ENCODE measurements around the gene NUAK1. TPM values are rescaled to one million over a fixed set of nuclear protein-coding genes. Genes with fewer than 3 reads are reported as not detected.

The NUAK1 gene
- total RNA-seq, 6 donors from 2014 or later: 7.1 to 28.7 (median 10.9) TPM

- H3K27ac ChIP-seq: peak overlapping the region; percentile 26 to 73 (median 47)
- H3K4me1 ChIP-seq: peaks cover 0 to 10% (median 7%) of the 10 kb centered on the region in 4 donors
- no peak for ATAC-seq (ENCODE audit: low FRiP score in 2 of 2)
These were observed 16.8 kb downstream of the NUAK1 start for GRCh38 chr12:106122004-106122403.

GRCh38 chr12:106120519-106121105 is 18.1 kb downstream of the NUAK1 start:
- Histone ChIP-seq H3K4me1 (peaks cover 0 to 7% (median 6%) of the 10 kb centered on the region in 4 donors), H3K9me3 (no peaks in the 10 kb centered on the region), H3K4me3 (no peak overlapping the region), H3K27me3 (no peaks in the 10 kb centered on the region), H3K27ac (peak overlapping the region; percentile 41 to 73 (median 56)), H3K36me3 (no peaks in the 10 kb centered on the region)
- DNase-seq (no peak), ATAC-seq (ENCODE audit: low FRiP score in 2 of 2) (no peak)
- 85 to 87% methylated on average over 6 to 8 of the region's 8 CpGs for WGBS, 2 donors
- no peak for TF ChIP-seq CTCF (IDR thresholded peaks at IDR 0.05)
- TF ChIP-seq POLR2A (IDR thresholded peaks at IDR 0.05): no peak
- peak in 1 of 2 donors; percentile 61 for TF ChIP-seq POLR2AphosphoS5 (IDR thresholded peaks at IDR 0.05)
- TF ChIP-seq EP300 (IDR thresholded peaks at IDR 0.05): peak in 2 of 4 donors; percentile 61 to 86

More at GRCh38 chr12:106122004-106122403, 16.8 kb downstream of the NUAK1 start:
- Histone ChIP-seq H3K4me3 (no peak overlapping the region), H3K27me3 (no peaks in the 10 kb centered on the region), H3K36me3 (no peaks in the 10 kb centered on the region), H3K9me3 (no peaks in the 10 kb centered on the region)
- DNase-seq: no peak
- WGBS, 2 donors: 83 to 90% methylated on average over 2 to 3 of the region's 3 CpGs
- TF ChIP-seq POLR2AphosphoS5 (IDR thresholded peaks at IDR 0.05): no peak
- no peak for TF ChIP-seq CTCF (IDR thresholded peaks at IDR 0.05)
- no peak for TF ChIP-seq EP300 (IDR thresholded peaks at IDR 0.05)
- no peak for TF ChIP-seq POLR2A (IDR thresholded peaks at IDR 0.05)

GRCh38 chr12:106119301-106119700 is 19.5 kb downstream of the NUAK1 start:
- no peak for DNase-seq
- TF ChIP-seq POLR2A (IDR thresholded peaks at IDR 0.05) (no peak), CTCF (IDR thresholded peaks at IDR 0.05) (no peak), POLR2AphosphoS5 (IDR thresholded peaks at IDR 0.05) (no peak), EP300 (IDR thresholded peaks at IDR 0.05) (no peak)
- H3K4me1 ChIP-seq: peaks cover 2 to 16% (median 7%) of the 10 kb centered on the region in 4 donors
- H3K27me3 ChIP-seq: no peaks in the 10 kb centered on the region
- WGBS, 2 donors: 70 to 80% methylated on average over 9 of the region's 9 CpGs
- no peak overlapping the region for H3K4me3 ChIP-seq
- H3K36me3 ChIP-seq: no peaks in the 10 kb centered on the region
- no peaks in the 10 kb centered on the region for H3K9me3 ChIP-seq
- ATAC-seq (ENCODE audit: low FRiP score in 2 of 2): no peak
- peak overlapping the region in 2 of 4 donors; percentile 44 to 57 for H3K27ac ChIP-seq

- no peaks in the 10 kb centered on the region for H3K27me3 ChIP-seq
- ATAC-seq (ENCODE audit: low FRiP score in 2 of 2) (no peak), DNase-seq (no peak)
- TF ChIP-seq EP300 (IDR thresholded peaks at IDR 0.05) (no peak), POLR2A (IDR thresholded peaks at IDR 0.05) (no peak), POLR2AphosphoS5 (IDR thresholded peaks at IDR 0.05) (no peak), CTCF (IDR thresholded peaks at IDR 0.05) (no peak)
- peak overlapping the region in 2 of 4 donors; percentile 15 to 44 for H3K27ac ChIP-seq
- no peaks in the 10 kb centered on the region for H3K9me3 ChIP-seq
- whole genome bisulfite sequencing, 2 donors: 83 to 85% methylated on average over 8 of the region's 8 CpGs
- no peaks in the 10 kb centered on the region for H3K36me3 ChIP-seq
- no peak overlapping the region for H3K4me3 ChIP-seq
- peaks cover 7 to 23% (median 12%) of the 10 kb centered on the region in 4 donors for H3K4me1 ChIP-seq
These were observed 20.2 kb downstream of the NUAK1 start for GRCh38 chr12:106118381-106119130.
